ENCODE results near the gene POLDIP3.

- TF ChIP-seq CTCF (IDR thresholded peaks at IDR 0.05; ENCODE audit: low read length), result no peak
- TF ChIP-seq EZH2phosphoT487 (IDR thresholded peaks at IDR 0.05; ENCODE audit: low read length), result no peak
- TF ChIP-seq EZH2 (optimal IDR thresholded peaks at IDR 0.05; ENCODE audit: low read depth, low read length), result no peak
Observed at GRCh38 chr22:42612336-42612735, 2.3 kb downstream of the POLDIP3 start.

Measured in MM.1S (cell line).